HepG2 (cell line): ENCODE measurements around the gene C20orf204. TPM values are rescaled to one million over a fixed set of nuclear protein-coding genes. Genes with fewer than 3 reads are reported as not detected.

Experiments used
- ELF4 ChIP-seq: sonication (generic); formaldehyde crosslinking; IDR thresholded peaks from 2 replicates; pipeline ENCODE4 v1.5.0; 2020; ENCODE audit warnings: missing genetic modification reagents, mild to moderate bottlenecking, moderate library complexity, borderline replicate concordance
- FOXA1 ChIP-seq, 2 experiments: fragments of 450-650 bp in 1 of 2; sonication (generic) in 1 of 2; formaldehyde crosslinking in 1 of 2; IDR thresholded peaks; 2 replicates each; pipeline versions ENCODE4 v1.4.0 to v1.6.1; 2016 to 2020; ENCODE audit warnings: missing genetic modification reagents in 1 of 2
- FOXK2 ChIP-seq: fragments of 450-650 bp; IDR thresholded peaks from 2 replicates; pipeline ENCODE4 v1.6.1; 2016
- HOXD1 ChIP-seq: sonication (generic); formaldehyde crosslinking; IDR thresholded peaks from 2 replicates; pipeline ENCODE4 v1.5.0; 2020; ENCODE audit warnings: missing genetic modification reagents
- MTERF4 ChIP-seq: sonication (generic); formaldehyde crosslinking; IDR thresholded peaks from 2 replicates; pipeline ENCODE4 v1.8.0; 2023; ENCODE audit warnings: mild to moderate bottlenecking, missing genetic modification reagents
- PITX1 ChIP-seq: sonication (generic); formaldehyde crosslinking; IDR thresholded peaks from 2 replicates; pipeline ENCODE4 v1.5.1; 2020; ENCODE audit warnings: mild to moderate bottlenecking, missing genetic modification reagents
- RFX1 ChIP-seq: fragments of 450-650 bp; IDR thresholded peaks from 2 replicates; pipeline ENCODE4 v1.6.1; 2017
- SAP130 ChIP-seq: IDR thresholded peaks from 2 replicates; pipeline ENCODE4 v1.6.1; 2016; ENCODE audit warnings: low read depth
- SMAD3 ChIP-seq: sonication (generic); formaldehyde crosslinking; IDR thresholded peaks from 2 replicates; pipeline ENCODE4 v1.4.0; 2020; ENCODE audit warnings: missing genetic modification reagents
- SUZ12 ChIP-seq: fragments of 150-350 bp; IDR thresholded peaks from 2 replicates; pipeline ENCODE4 v1.6.1; 2014; ENCODE audit warnings: low read depth, low read length
- TRIM22 ChIP-seq: fragments of 450-650 bp; IDR thresholded peaks from 2 replicates; pipeline ENCODE4 v1.6.1; 2017
- ZFP36 ChIP-seq: fragments of 150-350 bp; IDR thresholded peaks from 2 replicates; pipeline ENCODE4 v1.6.1; 2018; ENCODE audit warnings: borderline replicate concordance, low read length, low read depth; ENCODE audit not compliant: partially characterized antibody
- ZNF124 ChIP-seq: sonication (generic); formaldehyde crosslinking; IDR thresholded peaks from 2 replicates; pipeline ENCODE4 v1.4.0; 2020; ENCODE audit warnings: missing genetic modification reagents
- ZNF333 ChIP-seq: sonication (generic); formaldehyde crosslinking; IDR thresholded peaks from 2 replicates; pipeline ENCODE4 v1.4.0; 2020; ENCODE audit warnings: mild to moderate bottlenecking, missing genetic modification reagents, borderline replicate concordance
- ZNF83 ChIP-seq: sonication (generic); formaldehyde crosslinking; IDR thresholded peaks from 2 replicates; pipeline ENCODE4 v1.4.0; 2020; ENCODE audit warnings: missing genetic modification reagents, mild to moderate bottlenecking, borderline replicate concordance
- ZSCAN21 ChIP-seq: sonication (generic); formaldehyde crosslinking; IDR thresholded peaks from 2 replicates; pipeline ENCODE4 v1.8.0; 2022; ENCODE audit warnings: mild to moderate bottlenecking, missing genetic modification reagents, moderate library complexity, borderline replicate concordance
- polyA plus RNA-seq, 8 experiments: library from polyadenylated mRNA; depleted of rRNA in 3 of 8; stranded (reverse) in 7 of 8; unstranded in 1 of 8; fragments of >200 nt; fragmentation: Illumina TruSeq in 4 of 8; extraction: Trizol in 4 of 8; gene quantifications; 2 replicates each; pipeline versions ENCODE4 v1.2.1 to v1.2.3, GENCODE V29; 2011 to 2016; ENCODE audit warnings: low read depth in 4 of 8, missing spikeins in 1 of 8, mixed read lengths in 1 of 8; ENCODE audit not compliant: insufficient read depth in 1 of 8
- total RNA-seq, 5 experiments: library from RNA; depleted of rRNA; stranded (reverse); fragments of >200 nt; fragmentation: Illumina TruSeq; extraction: Trizol; gene quantifications; 2 replicates each; pipeline ENCODE4 v1.2.3, GENCODE V29; 2016; ENCODE audit warnings: low read depth in 1 of 5
- TF ChIP-seq, protein P1 (sequence below): sonication (generic); formaldehyde crosslinking; IDR thresholded peaks from 2 replicates; pipeline ENCODE4 v1.5.1; 2020; ENCODE audit warnings: mild to moderate bottlenecking, missing genetic modification reagents, moderate library complexity
- TF ChIP-seq, protein P2 (sequence below): sonication (generic); formaldehyde crosslinking; IDR thresholded peaks from 2 replicates; pipeline ENCODE4 v1.8.0; 2022; ENCODE audit warnings: mild to moderate bottlenecking, missing genetic modification reagents, borderline replicate concordance
- TF ChIP-seq, protein P3 (sequence below): sonication (generic); formaldehyde crosslinking; IDR thresholded peaks from 2 replicates; pipeline ENCODE4 v1.5.0; 2020; ENCODE audit warnings: missing genetic modification reagents
- TF ChIP-seq, protein P4 (sequence below): sonication (generic); formaldehyde crosslinking; IDR thresholded peaks from 2 replicates; pipeline ENCODE4 v1.5.1; 2020; ENCODE audit warnings: missing genetic modification reagents, mild to moderate bottlenecking, borderline replicate concordance

The C20orf204 gene
- total and polyA plus RNA-seq, 2 of the 13 experiments (the other 11 are each of a cell fraction or from before 2014, with no cell fraction given), result 22.1 to 80.0 TPM

GRCh38 chr20:64062596-64063388 is 26.8 kb downstream of the C20orf204 start, which contains the start of gene TCEA2 (continued):
- TF ChIP-seq ZNF83 (CRISPR knock-in tag) (peak; percentile 91), ZNF333 (CRISPR knock-in tag) (peak; percentile 96; the same call in 1 of the 2 replicates), SUZ12 (peak; percentile 100), FOXK2 (no peak), ZFP36 (no peak), SMAD3 (peak; percentile 91), ZNF124 (CRISPR knock-in tag) (peak; percentile 97), SAP130 (CRISPR knock-in tag) (peak; percentile 93), ELF4 (CRISPR knock-in tag) (no peak), FOXA1 (IDR thresholded peaks at IDR 0.05) (no peak), FOXA1 (CRISPR knock-in tag; IDR thresholded peaks at IDR 0.05) (peak; percentile 26; the same call in 1 of the 2 replicates), TRIM22 (no peak), MTERF4 (CRISPR knock-in tag) (peak; percentile 90), RFX1 (no peak), PITX1 (CRISPR knock-in tag) (peak; percentile 78), HOXD1 (CRISPR knock-in tag) (peak; percentile 57), ZSCAN21 (peak; percentile 90)
- TF ChIP-seq, protein P1, sequence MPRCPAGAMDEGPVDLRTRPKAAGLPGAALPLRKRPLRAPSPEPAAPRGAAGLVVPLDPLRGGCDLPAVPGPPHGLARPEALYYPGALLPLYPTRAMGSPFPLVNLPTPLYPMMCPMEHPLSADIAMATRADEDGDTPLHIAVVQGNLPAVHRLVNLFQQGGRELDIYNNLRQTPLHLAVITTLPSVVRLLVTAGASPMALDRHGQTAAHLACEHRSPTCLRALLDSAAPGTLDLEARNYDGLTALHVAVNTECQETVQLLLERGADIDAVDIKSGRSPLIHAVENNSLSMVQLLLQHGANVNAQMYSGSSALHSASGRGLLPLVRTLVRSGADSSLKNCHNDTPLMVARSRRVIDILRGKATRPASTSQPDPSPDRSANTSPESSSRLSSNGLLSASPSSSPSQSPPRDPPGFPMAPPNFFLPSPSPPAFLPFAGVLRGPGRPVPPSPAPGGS (CRISPR knock-in tag), result peak; percentile 94; the same call in 1 of the 2 replicates
- TF ChIP-seq, protein P2, sequence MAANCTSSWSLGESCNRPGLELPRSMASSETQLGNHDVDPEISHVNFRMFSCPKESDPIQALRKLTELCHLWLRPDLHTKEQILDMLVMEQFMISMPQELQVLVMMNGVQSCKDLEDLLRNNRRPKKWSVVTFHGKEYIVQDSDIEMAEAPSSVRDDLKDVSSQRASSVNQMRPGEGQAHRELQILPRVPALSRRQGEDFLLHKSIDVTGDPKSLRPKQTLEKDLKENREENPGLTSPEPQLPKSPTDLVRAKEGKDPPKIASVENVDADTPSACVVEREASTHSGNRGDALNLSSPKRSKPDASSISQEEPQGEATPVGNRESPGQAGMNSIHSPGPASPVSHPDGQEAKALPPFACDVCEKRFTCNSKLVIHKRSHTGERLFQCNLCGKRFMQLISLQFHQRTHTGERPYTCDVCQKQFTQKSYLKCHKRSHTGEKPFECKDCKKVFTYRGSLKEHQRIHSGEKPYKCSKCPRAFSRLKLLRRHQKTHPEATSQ (CRISPR knock-in tag), result peak; percentile 32; the same call in 1 of the 2 replicates
- TF ChIP-seq, protein P3, sequence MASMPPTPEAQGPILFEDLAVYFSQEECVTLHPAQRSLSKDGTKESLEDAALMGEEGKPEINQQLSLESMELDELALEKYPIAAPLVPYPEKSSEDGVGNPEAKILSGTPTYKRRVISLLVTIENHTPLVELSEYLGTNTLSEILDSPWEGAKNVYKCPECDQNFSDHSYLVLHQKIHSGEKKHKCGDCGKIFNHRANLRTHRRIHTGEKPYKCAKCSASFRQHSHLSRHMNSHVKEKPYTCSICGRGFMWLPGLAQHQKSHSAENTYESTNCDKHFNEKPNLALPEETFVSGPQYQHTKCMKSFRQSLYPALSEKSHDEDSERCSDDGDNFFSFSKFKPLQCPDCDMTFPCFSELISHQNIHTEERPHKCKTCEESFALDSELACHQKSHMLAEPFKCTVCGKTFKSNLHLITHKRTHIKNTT, result peak; percentile 100
- TF ChIP-seq, protein P4, sequence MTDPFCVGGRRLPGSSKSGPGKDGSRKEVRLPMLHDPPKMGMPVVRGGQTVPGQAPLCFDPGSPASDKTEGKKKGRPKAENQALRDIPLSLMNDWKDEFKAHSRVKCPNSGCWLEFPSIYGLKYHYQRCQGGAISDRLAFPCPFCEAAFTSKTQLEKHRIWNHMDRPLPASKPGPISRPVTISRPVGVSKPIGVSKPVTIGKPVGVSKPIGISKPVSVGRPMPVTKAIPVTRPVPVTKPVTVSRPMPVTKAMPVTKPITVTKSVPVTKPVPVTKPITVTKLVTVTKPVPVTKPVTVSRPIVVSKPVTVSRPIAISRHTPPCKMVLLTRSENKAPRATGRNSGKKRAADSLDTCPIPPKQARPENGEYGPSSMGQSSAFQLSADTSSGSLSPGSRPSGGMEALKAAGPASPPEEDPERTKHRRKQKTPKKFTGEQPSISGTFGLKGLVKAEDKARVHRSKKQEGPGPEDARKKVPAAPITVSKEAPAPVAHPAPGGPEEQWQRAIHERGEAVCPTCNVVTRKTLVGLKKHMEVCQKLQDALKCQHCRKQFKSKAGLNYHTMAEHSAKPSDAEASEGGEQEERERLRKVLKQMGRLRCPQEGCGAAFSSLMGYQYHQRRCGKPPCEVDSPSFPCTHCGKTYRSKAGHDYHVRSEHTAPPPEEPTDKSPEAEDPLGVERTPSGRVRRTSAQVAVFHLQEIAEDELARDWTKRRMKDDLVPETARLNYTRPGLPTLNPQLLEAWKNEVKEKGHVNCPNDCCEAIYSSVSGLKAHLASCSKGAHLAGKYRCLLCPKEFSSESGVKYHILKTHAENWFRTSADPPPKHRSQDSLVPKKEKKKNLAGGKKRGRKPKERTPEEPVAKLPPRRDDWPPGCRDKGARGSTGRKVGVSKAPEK (CRISPR knock-in tag), result no peak
